ENCODE measurements around the gene NRG3.

The NRG3 gene

DNA sequence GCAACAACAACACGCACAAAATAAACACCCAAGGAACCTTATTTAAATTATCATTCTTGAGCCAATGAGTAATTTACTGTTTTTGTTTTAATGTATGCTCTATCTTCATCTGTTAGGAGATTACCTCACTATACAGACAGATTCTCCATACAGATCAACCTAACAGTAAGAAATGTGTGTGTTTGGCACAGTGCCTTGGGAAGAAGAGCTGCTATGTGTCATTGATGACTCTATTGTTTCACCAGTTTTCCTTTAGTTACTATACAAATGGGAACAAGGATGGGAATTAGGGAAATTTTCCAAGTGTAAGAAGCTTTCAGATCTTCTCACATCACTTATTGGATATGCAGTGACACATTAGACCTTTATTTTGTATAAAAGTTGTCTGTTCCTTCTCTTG is 640.3 kb downstream of the NRG3 start:
- H3K27ac ChIP-seq (ENCODE audit: low read depth, low read length): no peak overlapping the region
- no peaks in the 10 kb centered on the region for H3K36me3 ChIP-seq (ENCODE audit: control insufficient read depth, low read length)
- no peaks in the 10 kb centered on the region for H4K20me1 ChIP-seq (ENCODE audit: control insufficient read depth, insufficient read depth, low read depth, low read length)

GRCh38 chr10:82529062-82529461 is 654.1 kb downstream of the NRG3 start:
- Histone ChIP-seq H3K9me2 (replicated peaks; ENCODE audit: control insufficient read depth, low read length) (no peaks in the 10 kb centered on the region), H3K36me3 (ENCODE audit: control insufficient read depth, low read length) (no peaks in the 10 kb centered on the region), H3K79me2 (ENCODE audit: control insufficient read depth, low read length) (no peaks in the 10 kb centered on the region), H3F3A (ENCODE audit: control insufficient read depth, insufficient read depth) (no peaks in the 10 kb centered on the region), H3K27ac (ENCODE audit: low read depth, low read length) (no peak overlapping the region), H3K27me3 (ENCODE audit: control insufficient read depth, low read length) (no peaks in the 10 kb centered on the region), H3K4me3 (ENCODE audit: low read length) (no peak overlapping the region), H3K4me2 (ENCODE audit: low read length) (no peak overlapping the region), H4K20me1 (ENCODE audit: control insufficient read depth, insufficient read depth, low read depth, low read length) (no peaks in the 10 kb centered on the region), H3K9me3 (ENCODE audit: control insufficient read depth, insufficient read depth, low read length) (no peaks in the 10 kb centered on the region), H3K4me1 (ENCODE audit: control insufficient read depth, low read length) (no peaks in the 10 kb centered on the region)
- TF ChIP-seq, protein P1, sequence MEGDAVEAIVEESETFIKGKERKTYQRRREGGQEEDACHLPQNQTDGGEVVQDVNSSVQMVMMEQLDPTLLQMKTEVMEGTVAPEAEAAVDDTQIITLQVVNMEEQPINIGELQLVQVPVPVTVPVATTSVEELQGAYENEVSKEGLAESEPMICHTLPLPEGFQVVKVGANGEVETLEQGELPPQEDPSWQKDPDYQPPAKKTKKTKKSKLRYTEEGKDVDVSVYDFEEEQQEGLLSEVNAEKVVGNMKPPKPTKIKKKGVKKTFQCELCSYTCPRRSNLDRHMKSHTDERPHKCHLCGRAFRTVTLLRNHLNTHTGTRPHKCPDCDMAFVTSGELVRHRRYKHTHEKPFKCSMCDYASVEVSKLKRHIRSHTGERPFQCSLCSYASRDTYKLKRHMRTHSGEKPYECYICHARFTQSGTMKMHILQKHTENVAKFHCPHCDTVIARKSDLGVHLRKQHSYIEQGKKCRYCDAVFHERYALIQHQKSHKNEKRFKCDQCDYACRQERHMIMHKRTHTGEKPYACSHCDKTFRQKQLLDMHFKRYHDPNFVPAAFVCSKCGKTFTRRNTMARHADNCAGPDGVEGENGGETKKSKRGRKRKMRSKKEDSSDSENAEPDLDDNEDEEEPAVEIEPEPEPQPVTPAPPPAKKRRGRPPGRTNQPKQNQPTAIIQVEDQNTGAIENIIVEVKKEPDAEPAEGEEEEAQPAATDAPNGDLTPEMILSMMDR (IDR thresholded peaks at IDR 0.05; ENCODE audit: low read depth, low read length, poor library complexity, severe bottlenecking): no peak
- no peak for TF ChIP-seq EZH2phosphoT487 (IDR thresholded peaks at IDR 0.05; ENCODE audit: borderline replicate concordance, low read length)

More for the DNA sequence above, 640.3 kb downstream of the NRG3 start:
- Histone ChIP-seq H3K4me1 (ENCODE audit: control insufficient read depth, low read length) (no peaks in the 10 kb centered on the region), H3K27me3 (ENCODE audit: control insufficient read depth, low read length) (no peaks in the 10 kb centered on the region), H3K9me3 (ENCODE audit: control insufficient read depth, insufficient read depth, low read length) (no peaks in the 10 kb centered on the region), H3K79me2 (ENCODE audit: control insufficient read depth, low read length) (no peaks in the 10 kb centered on the region), H3F3A (ENCODE audit: control insufficient read depth, insufficient read depth) (no peaks in the 10 kb centered on the region), H3K4me3 (ENCODE audit: low read length) (no peak overlapping the region), H3K9me2 (replicated peaks; ENCODE audit: control insufficient read depth, low read length) (no peaks in the 10 kb centered on the region), H3K4me2 (ENCODE audit: low read length) (no peak overlapping the region)
- TF ChIP-seq, protein P1 (IDR thresholded peaks at IDR 0.05; ENCODE audit: low read depth, low read length, poor library complexity, severe bottlenecking): no peak
- no peak for TF ChIP-seq EZH2phosphoT487 (IDR thresholded peaks at IDR 0.05; ENCODE audit: borderline replicate concordance, low read length)

GRCh38 chr10:82535457-82535856 is 660.5 kb downstream of the NRG3 start:
- H3K36me3 ChIP-seq (ENCODE audit: control insufficient read depth, low read length): no peaks in the 10 kb centered on the region
- H3K79me2 ChIP-seq (ENCODE audit: control insufficient read depth, low read length): no peaks in the 10 kb centered on the region
- H3K9me2 ChIP-seq (replicated peaks; ENCODE audit: control insufficient read depth, low read length): no peaks in the 10 kb centered on the region
- TF ChIP-seq, protein P1 (IDR thresholded peaks at IDR 0.05; ENCODE audit: low read depth, low read length, poor library complexity, severe bottlenecking): no peak
- TF ChIP-seq EZH2phosphoT487 (IDR thresholded peaks at IDR 0.05; ENCODE audit: borderline replicate concordance, low read length): no peak
- H3K4me2 ChIP-seq (ENCODE audit: low read length): no peak overlapping the region
- no peaks in the 10 kb centered on the region for H3K27me3 ChIP-seq (ENCODE audit: control insufficient read depth, low read length)
- no peaks in the 10 kb centered on the region for H3F3A ChIP-seq (ENCODE audit: control insufficient read depth, insufficient read depth)
- no peaks in the 10 kb centered on the region for H3K4me1 ChIP-seq (ENCODE audit: control insufficient read depth, low read length)
- H3K9me3 ChIP-seq (ENCODE audit: control insufficient read depth, insufficient read depth, low read length): no peaks in the 10 kb centered on the region
- no peaks in the 10 kb centered on the region for H4K20me1 ChIP-seq (ENCODE audit: control insufficient read depth, insufficient read depth, low read depth, low read length)
- H3K4me3 ChIP-seq (ENCODE audit: low read length): no peak overlapping the region
- H3K27ac ChIP-seq (ENCODE audit: low read depth, low read length): no peak overlapping the region

GRCh38 chr10:82536668-82537067 is 661.7 kb downstream of the NRG3 start:
- H4K20me1 ChIP-seq (ENCODE audit: control insufficient read depth, insufficient read depth, low read depth, low read length): no peaks in the 10 kb centered on the region
- no peak overlapping the region for H3K4me2 ChIP-seq (ENCODE audit: low read length)
- H3K27ac ChIP-seq (ENCODE audit: low read depth, low read length): no peak overlapping the region
- TF ChIP-seq, protein P1 (IDR thresholded peaks at IDR 0.05; ENCODE audit: low read depth, low read length, poor library complexity, severe bottlenecking): no peak
- no peak for TF ChIP-seq EZH2phosphoT487 (IDR thresholded peaks at IDR 0.05; ENCODE audit: borderline replicate concordance, low read length)
- H3K79me2 ChIP-seq (ENCODE audit: control insufficient read depth, low read length): no peaks in the 10 kb centered on the region
- H3K4me3 ChIP-seq (ENCODE audit: low read length): no peak overlapping the region
- no peaks in the 10 kb centered on the region for H3F3A ChIP-seq (ENCODE audit: control insufficient read depth, insufficient read depth)
- H3K9me3 ChIP-seq (ENCODE audit: control insufficient read depth, insufficient read depth, low read length): no peaks in the 10 kb centered on the region
- H3K27me3 ChIP-seq (ENCODE audit: control insufficient read depth, low read length): no peaks in the 10 kb centered on the region
- H3K36me3 ChIP-seq (ENCODE audit: control insufficient read depth, low read length): no peaks in the 10 kb centered on the region
- H3K4me1 ChIP-seq (ENCODE audit: control insufficient read depth, low read length): no peaks in the 10 kb centered on the region
- H3K9me2 ChIP-seq (replicated peaks; ENCODE audit: control insufficient read depth, low read length): no peaks in the 10 kb centered on the region

All from DOHH2 (cell line).